Measurements from ENCODE around the gene TCF25.

- no peak for TF ChIP-seq EZH2 (IDR thresholded peaks at IDR 0.05; ENCODE audit: low read length)
- TF ChIP-seq CTCF (optimal IDR thresholded peaks at IDR 0.05 in 1 of 3, IDR thresholded peaks at IDR 0.05 in 1 of 3, conservative IDR thresholded peaks at IDR 0.05 in 1 of 3; ENCODE audit: extremely low read depth in 1 of 3, insufficient read depth in 2 of 3, low read length in 3 of 3) = no peak
Measured at GRCh38 chr16:89890886-89891657, 17.7 kb downstream of the TCF25 start.
